Measurements from ENCODE around the gene TMCO4.

TMCO4 gene

DNA sequence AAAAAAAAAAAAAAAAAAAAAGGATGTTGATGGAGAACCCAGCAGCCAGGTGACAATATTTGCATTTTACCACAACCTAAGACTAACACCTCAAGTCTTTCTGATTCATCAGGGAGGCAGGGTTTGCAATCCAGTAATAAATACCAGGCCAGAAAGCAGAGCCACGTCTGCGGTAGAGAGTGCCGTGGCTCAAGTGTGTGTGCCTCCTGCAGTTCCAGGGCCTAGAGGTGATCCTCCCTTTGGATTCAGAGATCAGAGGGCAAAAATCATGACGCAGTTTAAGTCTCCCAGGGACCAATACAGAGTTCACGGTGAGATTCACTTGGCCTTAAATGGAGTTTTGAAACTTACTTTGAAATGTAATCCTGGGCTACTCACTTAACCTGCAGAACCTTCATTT lies 34.9 kb downstream of the TMCO4 start:
- CTCF ChIA-PET: interaction anchor here (0.6 kb wide), 1 partner anchor 793 kb away, joined by 3 read pairs; no protein-coding TSS in a partner anchor

DNA sequence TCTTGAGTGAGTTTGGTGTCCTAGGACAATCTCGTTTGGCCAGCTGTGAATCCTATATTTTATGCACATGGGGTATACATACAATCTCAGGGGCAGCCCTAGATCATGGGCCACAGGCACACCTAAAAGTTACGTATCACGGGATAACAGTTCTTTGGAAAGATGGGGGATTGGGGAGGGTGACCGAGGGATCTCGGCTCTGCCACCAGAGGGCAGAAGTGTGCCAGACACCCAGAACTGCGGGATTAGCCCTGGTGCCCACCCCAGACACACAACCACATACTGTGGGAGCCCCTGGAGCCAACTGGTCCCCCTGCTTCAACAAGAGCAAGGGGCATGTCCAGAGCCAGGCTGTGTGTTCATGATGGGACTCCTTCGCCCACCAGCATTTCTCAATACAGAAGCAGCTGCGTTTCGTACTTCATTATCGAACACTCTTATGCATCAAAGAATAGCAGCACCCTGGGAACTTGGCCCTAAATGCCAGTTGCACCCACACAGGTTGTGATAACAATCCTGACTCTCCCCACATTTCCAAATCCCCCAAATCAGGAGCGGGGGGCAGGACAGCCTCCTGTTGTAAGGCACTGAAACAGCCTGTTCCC lies 37.4 kb downstream of the TMCO4 start:
- CTCF ChIA-PET: interaction anchor here (0.5 to 1.9 kb wide), 7 partner anchors 19 to 1173 kb away, joined by 3 to 6 read pairs (median 3); no protein-coding TSS in a partner anchor
- POLR2A ChIA-PET (ENCODE audit: low non-redundant PET): no interaction called here
- TF ChIP-seq, protein P1, sequence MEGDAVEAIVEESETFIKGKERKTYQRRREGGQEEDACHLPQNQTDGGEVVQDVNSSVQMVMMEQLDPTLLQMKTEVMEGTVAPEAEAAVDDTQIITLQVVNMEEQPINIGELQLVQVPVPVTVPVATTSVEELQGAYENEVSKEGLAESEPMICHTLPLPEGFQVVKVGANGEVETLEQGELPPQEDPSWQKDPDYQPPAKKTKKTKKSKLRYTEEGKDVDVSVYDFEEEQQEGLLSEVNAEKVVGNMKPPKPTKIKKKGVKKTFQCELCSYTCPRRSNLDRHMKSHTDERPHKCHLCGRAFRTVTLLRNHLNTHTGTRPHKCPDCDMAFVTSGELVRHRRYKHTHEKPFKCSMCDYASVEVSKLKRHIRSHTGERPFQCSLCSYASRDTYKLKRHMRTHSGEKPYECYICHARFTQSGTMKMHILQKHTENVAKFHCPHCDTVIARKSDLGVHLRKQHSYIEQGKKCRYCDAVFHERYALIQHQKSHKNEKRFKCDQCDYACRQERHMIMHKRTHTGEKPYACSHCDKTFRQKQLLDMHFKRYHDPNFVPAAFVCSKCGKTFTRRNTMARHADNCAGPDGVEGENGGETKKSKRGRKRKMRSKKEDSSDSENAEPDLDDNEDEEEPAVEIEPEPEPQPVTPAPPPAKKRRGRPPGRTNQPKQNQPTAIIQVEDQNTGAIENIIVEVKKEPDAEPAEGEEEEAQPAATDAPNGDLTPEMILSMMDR (conservative IDR thresholded peaks at IDR 0.05; ENCODE audit: low read depth): peak; percentile 67
- no peak overlapping the region for H3K27ac ChIP-seq
- peak; percentile 43 for DNase-seq (ENCODE audit: low spot score)

More for the DNA sequence above, 34.9 kb downstream of the TMCO4 start:
- TF ChIP-seq, protein P1 (conservative IDR thresholded peaks at IDR 0.05; ENCODE audit: low read depth): no peak
- DNase-seq (ENCODE audit: low spot score): no peak
- POLR2A ChIA-PET (ENCODE audit: low non-redundant PET): no interaction called here
- H3K27ac ChIP-seq: peak overlapping the region; percentile 63; the same call in 1 of the 2 replicates

DNA sequence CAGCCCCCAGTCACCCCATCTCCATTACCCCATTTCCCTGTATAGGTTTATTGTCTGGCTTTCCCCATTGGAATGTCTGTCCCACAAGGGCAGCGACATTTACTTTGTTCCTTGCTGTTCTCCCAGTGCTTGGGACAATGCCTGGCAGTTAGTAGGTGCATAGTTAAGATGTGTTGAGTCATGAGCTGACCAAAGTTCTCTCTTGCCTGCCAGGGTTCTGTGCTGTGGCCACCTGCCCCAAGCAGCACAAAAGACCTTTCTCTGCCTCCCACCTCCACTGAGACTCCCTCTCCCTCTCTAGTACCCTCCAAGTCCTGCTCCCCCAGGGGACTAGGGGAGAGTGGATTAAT lies 40.0 kb downstream of the TMCO4 start:
- no peak overlapping the region for H3K27ac ChIP-seq
- TF ChIP-seq, protein P1 (conservative IDR thresholded peaks at IDR 0.05; ENCODE audit: low read depth): no peak
- POLR2A ChIA-PET (ENCODE audit: low non-redundant PET): no interaction called here
- no peak for DNase-seq (ENCODE audit: low spot score)
- CTCF ChIA-PET: interaction anchor here (1.3 kb wide), 1 partner anchor 44 kb away, joined by 3 read pairs; no protein-coding TSS in a partner anchor

DNA sequence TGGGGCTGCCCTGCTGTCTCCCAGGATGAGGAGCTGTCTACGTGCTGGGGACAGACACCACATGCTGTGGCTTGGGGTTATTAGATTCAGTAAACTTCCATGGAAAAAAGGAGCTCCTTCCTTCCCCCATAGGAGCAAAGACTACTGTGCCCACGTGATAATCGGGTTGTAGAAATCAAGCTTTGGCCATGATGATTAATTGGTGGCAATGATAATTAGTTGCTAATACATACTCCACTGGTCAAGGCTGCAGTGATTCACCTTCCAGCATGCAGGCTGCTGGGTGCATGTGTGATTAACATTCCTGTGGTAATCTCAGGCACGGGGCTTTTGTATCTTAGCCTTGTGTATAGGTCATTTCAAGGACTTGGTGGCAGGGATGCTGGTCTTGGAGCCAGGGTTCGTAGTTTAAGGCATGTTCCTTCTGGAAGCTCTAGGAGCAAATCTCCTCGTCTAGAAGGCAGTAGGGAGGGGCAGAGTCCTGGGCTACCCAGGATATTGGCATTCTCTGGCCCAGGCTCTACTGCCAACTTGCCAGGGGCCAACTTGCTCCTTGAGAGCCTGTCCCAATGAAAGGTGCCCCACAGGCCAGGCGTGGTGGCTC lies 41.4 kb downstream of the TMCO4 start:
- no peak overlapping the region for H3K27ac ChIP-seq
- DNase-seq (ENCODE audit: low spot score): peak; percentile 78
- TF ChIP-seq, protein P1 (conservative IDR thresholded peaks at IDR 0.05; ENCODE audit: low read depth): no peak
- ChIA-PET POLR2A (ENCODE audit: low non-redundant PET) (no interaction called here), CTCF (interaction anchor here (1.3 kb wide), 1 partner anchor 43 kb away, joined by 3 read pairs; no protein-coding TSS in a partner anchor)

DNA sequence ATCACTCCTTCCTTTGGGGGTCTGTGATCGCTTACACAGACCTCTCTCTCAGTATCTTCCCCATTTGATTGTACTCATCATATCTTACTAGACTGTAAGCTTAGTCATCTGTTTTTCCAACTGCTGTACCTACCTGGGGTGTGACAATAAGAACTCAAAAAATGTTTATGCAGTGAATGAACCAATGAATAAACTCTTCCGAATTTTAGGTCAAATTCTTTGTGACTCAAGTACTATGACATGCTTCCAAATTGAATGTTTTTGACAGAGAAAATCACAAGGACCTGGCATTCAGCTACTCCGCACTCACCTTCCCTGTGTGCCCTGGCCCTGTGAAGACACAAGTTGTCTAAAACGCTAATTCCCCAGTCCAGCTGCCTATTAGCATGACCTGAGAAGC lies 42.1 kb downstream of the TMCO4 start:
- POLR2A ChIA-PET (ENCODE audit: low non-redundant PET): no interaction called here

DNA sequence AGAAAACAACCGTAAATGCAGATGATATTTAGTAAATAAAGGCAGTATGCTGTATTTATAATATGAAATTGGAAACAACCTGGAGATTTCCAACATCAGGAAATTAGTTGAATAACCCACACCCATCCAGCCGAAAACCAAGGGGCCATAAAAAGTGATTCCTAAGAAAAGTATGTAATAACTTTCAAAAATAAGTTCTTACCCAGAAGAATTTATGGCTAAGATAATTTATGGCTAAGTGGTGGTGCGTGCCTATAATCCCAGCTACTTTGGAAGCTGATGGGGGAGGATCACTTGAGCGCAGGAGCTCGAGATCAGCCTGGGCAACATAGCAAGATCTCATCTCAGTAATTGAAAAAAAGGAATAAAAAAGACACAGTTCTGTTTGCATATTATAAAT lies 43.2 kb downstream of the TMCO4 start:
- POLR2A ChIA-PET (ENCODE audit: low non-redundant PET): no interaction called here
- no peak for DNase-seq (ENCODE audit: low spot score)
- H3K27ac ChIP-seq: no peak overlapping the region
- CTCF ChIA-PET: interaction anchor here (0.7 kb wide), 1 partner anchor 238 kb away, joined by 6 read pairs; no protein-coding TSS in a partner anchor
- TF ChIP-seq, protein P1 (conservative IDR thresholded peaks at IDR 0.05; ENCODE audit: low read depth): no peak

More for the DNA sequence above, 42.1 kb downstream of the TMCO4 start:
- no peak for DNase-seq (ENCODE audit: low spot score)
- H3K27ac ChIP-seq: no peak overlapping the region
- CTCF ChIA-PET: no interaction called here
- TF ChIP-seq, protein P1 (conservative IDR thresholded peaks at IDR 0.05; ENCODE audit: low read depth): no peak
